Upper lobe of left lung (tissue), 6 donors: ENCODE results near the gene FTO. TPM values are rescaled to one million over a fixed set of nuclear protein-coding genes. Genes with fewer than 3 reads are reported as not detected.

Source experiments
- ATAC-seq, 2 donors: fragments of 200-7000 bp; cut with Tn5 transposase; one replicate each; pipeline ENCODE4 v1.9.1; 2022; ENCODE audit warnings: mild to moderate bottlenecking in 2 of 2, moderate library complexity in 2 of 2; ENCODE audit not compliant: low FRiP score in 2 of 2
- DNase-seq, 2 donors: peaks; one replicate each; pipeline ENCODE4 v3.0.0-alpha.2; 2019 to 2020
- H3K27ac ChIP-seq, 4 donors: fragments of 200-600 bp; sonication (generic); one replicate each; pipeline ENCODE4 v1.5.1; 2016 to 2019
- H3K27me3 ChIP-seq, 4 donors: fragments of 200-600 bp; sonication (generic); one replicate each; pipeline ENCODE4 v1.5.1; 2017 to 2019
- H3K36me3 ChIP-seq, 4 donors: fragments of 200-600 bp; sonication (generic); one replicate each; pipeline ENCODE4 v1.5.1; 2016 to 2019
- H3K4me1 ChIP-seq, 4 donors: fragments of 200-600 bp; sonication (generic); one replicate each; pipeline ENCODE4 v1.5.1; 2018 to 2019
- H3K4me3 ChIP-seq, 4 donors: fragments of 200-600 bp; sonication (generic); one replicate each; pipeline ENCODE4 v1.5.1; 2017 to 2019; ENCODE audit warnings: mild to moderate bottlenecking in 2 of 4, moderate library complexity in 1 of 4
- H3K9me3 ChIP-seq, 4 donors: fragments of 200-600 bp; sonication (generic); one replicate each; pipeline ENCODE4 v1.5.1; 2018 to 2019
- CTCF ChIP-seq, 6 experiments: fragments of 450-650 bp in 4 of 6; fragments of 200-600 bp in 2 of 6; sonication (generic) in 2 of 6; IDR thresholded peaks; one replicate each; pipeline ENCODE4 v1.5.1; 2016 to 2019; ENCODE audit warnings: antibody characterized with exemption in 6 of 6
- EP300 ChIP-seq, 4 donors: sonication (generic); formaldehyde crosslinking; IDR thresholded peaks; one replicate each; pipeline ENCODE4 v1.5.1; 2017; ENCODE audit warnings: antibody characterized with exemption in 4 of 4, control low read depth in 2 of 4
- POLR2A ChIP-seq, 4 donors: fragments of 450-650 bp; IDR thresholded peaks; one replicate each; pipeline ENCODE4 v1.5.1; 2016 to 2017; ENCODE audit warnings: antibody characterized with exemption in 4 of 4, mild to moderate bottlenecking in 2 of 4
- POLR2AphosphoS5 ChIP-seq, 2 donors: sonication (generic); formaldehyde crosslinking; IDR thresholded peaks; one replicate each; pipeline ENCODE4 v1.5.1; 2017; ENCODE audit warnings: antibody characterized with exemption in 2 of 2
- WGBS, 2 donors: methylation state at CpG; one replicate each; pipeline ENCODE4 v1.1.5; 2017 to 2018; 5-methylcytosine and 5-hydroxymethylcytosine counted together
- total RNA-seq, 6 donors: library from RNA; depleted of rRNA in 4 of 6; stranded (reverse); fragments of >200 nt in 4 of 6; gene quantifications; one replicate each; pipeline versions ENCODE4 v1.1.0 to v1.2.1, GENCODE V29; 2016 to 2021
- donor health status: DM: no; HTN: no; CAD: no; lungs with moderate emphysema.
- donor health status: DM: no; HTN: yes; CAD: no; lungs with severe emphysema.

FTO gene
- total RNA-seq: 100 to 1,000 TPM in 1 of 6 donors, 10 to 100 TPM in 5; 62.9 to 114 (median 75.4) TPM

- peak; percentile 100 for ATAC-seq
- TF ChIP-seq POLR2A (IDR thresholded peaks at IDR 0.05) (peak in 2 of 4 donors; percentile 36 to 67), POLR2AphosphoS5 (IDR thresholded peaks at IDR 0.05) (peak; percentile 58 to 59), EP300 (IDR thresholded peaks at IDR 0.05) (no peak), CTCF (IDR thresholded peaks at IDR 0.05) (peak in 4 of 6 experiments; percentile 17 to 39 (median 35))
- no peaks in the 10 kb centered on the region for H3K9me3 ChIP-seq
- H3K27me3 ChIP-seq: no peaks in the 10 kb centered on the region
- peak within 1 kb of the TSS; percentile 35 to 80 (median 70) for H3K27ac ChIP-seq
- 0 to 2% methylated on average over 28 to 31 of the region's 57 CpGs for WGBS, 2 donors
- peak; percentile 95 to 98 for DNase-seq
- no peaks in the 10 kb centered on the region for H3K36me3 ChIP-seq
- peak within 1 kb of the TSS; percentile 65 to 89 (median 74) for H3K4me3 ChIP-seq
- H3K4me1 ChIP-seq: peaks cover 9 to 17% (median 14%) of the 10 kb centered on the region in 4 donors
These were observed at the start of gene FTO, which contains the start of gene RPGRIP1L for GRCh38 chr16:53703590-53704444. TSS of gene FTO (plus strand) at chr16:53704156. TSS of gene RPGRIP1L (minus strand) at chr16:53703859. CDS start at chr16:53700723, 3,136 bp downstream.

DNA sequence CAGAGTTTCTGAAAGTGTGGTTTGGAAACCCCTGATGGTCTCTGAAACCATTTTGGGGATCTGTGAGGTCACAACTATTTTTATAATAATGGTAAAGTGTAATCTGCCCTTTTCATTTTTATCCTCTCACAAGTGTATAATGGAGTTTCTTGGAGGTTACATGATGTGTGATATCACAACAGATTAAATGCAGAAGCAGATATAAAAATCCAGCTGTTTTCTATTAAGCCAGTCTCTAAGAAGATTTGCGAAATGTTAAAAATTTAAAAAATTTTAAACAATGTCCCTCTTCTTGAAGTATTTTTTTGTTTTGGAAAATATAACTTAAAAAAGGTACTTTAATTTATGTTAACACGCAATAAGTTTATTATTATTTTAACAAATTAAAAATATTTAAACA is 49.0 kb upstream of the FTO start:
- ATAC-seq (no peak), DNase-seq (no peak)
- Histone ChIP-seq H3K4me1 (no peaks in the 10 kb centered on the region), H3K36me3 (peaks cover 0 to 3% (median 0%) of the 10 kb centered on the region in 4 donors), H3K9me3 (no peaks in the 10 kb centered on the region), H3K27ac (no peak overlapping the region), H3K4me3 (no peak overlapping the region), H3K27me3 (no peaks in the 10 kb centered on the region)
- WGBS, 2 donors: 96% methylated on average over 2 of the region's 2 CpGs
- TF ChIP-seq CTCF (IDR thresholded peaks at IDR 0.05): no peak
- TF ChIP-seq EP300 (IDR thresholded peaks at IDR 0.05): no peak
- TF ChIP-seq POLR2AphosphoS5 (IDR thresholded peaks at IDR 0.05): no peak
- no peak for TF ChIP-seq POLR2A (IDR thresholded peaks at IDR 0.05)

- Histone ChIP-seq H3K4me3 (no peak overlapping the region), H3K36me3 (no peaks in the 10 kb centered on the region), H3K27ac (no peak overlapping the region), H3K9me3 (no peaks in the 10 kb centered on the region), H3K4me1 (no peaks in the 10 kb centered on the region), H3K27me3 (no peaks in the 10 kb centered on the region)
- ATAC-seq (no peak), DNase-seq (no peak)
- 94 to 100% methylated on average over 1 of the region's 1 CpG for WGBS, 2 donors
- TF ChIP-seq CTCF (IDR thresholded peaks at IDR 0.05) (no peak), EP300 (IDR thresholded peaks at IDR 0.05) (no peak), POLR2A (IDR thresholded peaks at IDR 0.05) (no peak), POLR2AphosphoS5 (IDR thresholded peaks at IDR 0.05) (no peak)
These were observed 41.9 kb upstream of the FTO start for GRCh38 chr16:53662072-53662471.

GRCh38 chr16:53664724-53665345 is 39.1 kb upstream of the FTO start:
- no peak for TF ChIP-seq POLR2A (IDR thresholded peaks at IDR 0.05)
- no peak for TF ChIP-seq POLR2AphosphoS5 (IDR thresholded peaks at IDR 0.05)
- no peak for TF ChIP-seq CTCF (IDR thresholded peaks at IDR 0.05)
- TF ChIP-seq EP300 (IDR thresholded peaks at IDR 0.05): no peak
- no peaks in the 10 kb centered on the region for H3K4me1 ChIP-seq
- H3K4me3 ChIP-seq: no peak overlapping the region
- H3K36me3 ChIP-seq: no peaks in the 10 kb centered on the region
- no peak for DNase-seq
- H3K27ac ChIP-seq: no peak overlapping the region
- H3K9me3 ChIP-seq: no peaks in the 10 kb centered on the region
- ATAC-seq: peak in 1 of 2 donors; percentile 93
- WGBS, 2 donors: 62 to 69% methylated on average over 7 of the region's 7 CpGs
- no peaks in the 10 kb centered on the region for H3K27me3 ChIP-seq
